Prostate gland (tissue), 2 donors: Measurements from ENCODE around the gene ADARB1. TPM values are rescaled to one million over a fixed set of nuclear protein-coding genes. Genes with fewer than 3 reads are reported as not detected.

Experiments used
- DNase-seq: peaks from one replicate; pipeline ENCODE4 v3.0.0-alpha.2; 2019; ENCODE audit warnings: low spot score
- H3K27ac ChIP-seq, 2 donors: fragments of 200-600 bp; sonication (generic); 2 replicates each; pipeline ENCODE4 v1.5.1; 2017 to 2019
- H3K27me3 ChIP-seq: fragments of 200-600 bp; sonication (generic); replicated peaks from 2 replicates; pipeline ENCODE4 v1.5.1; 2019; ENCODE audit not compliant: insufficient read depth
- H3K36me3 ChIP-seq, 2 donors: fragments of 200-600 bp; sonication (generic); 1 replicate in 1 of 2; 2 replicates in 1 of 2; pipeline versions ENCODE4 v1.5.1 to v1.8.1; 2017 to 2019
- H3K4me1 ChIP-seq: fragments of 200-600 bp; sonication (generic); replicated peaks from 2 replicates; pipeline ENCODE4 v1.5.1; 2019
- H3K4me3 ChIP-seq, 2 donors: fragments of 200-600 bp; sonication (generic); 2 replicates each; pipeline ENCODE4 v1.5.1; 2017 to 2019
- H3K9me3 ChIP-seq: fragments of 200-600 bp; sonication (generic); 2 replicates; pipeline ENCODE4 v1.5.1; 2017
- POLR2A ChIP-seq: fragments of 450-650 bp; IDR thresholded peaks from one replicate; pipeline ENCODE4 v1.6.1; 2016; ENCODE audit warnings: antibody characterized with exemption, mild to moderate bottlenecking
- POLR2AphosphoS5 ChIP-seq: sonication (generic); formaldehyde crosslinking; IDR thresholded peaks from one replicate; pipeline ENCODE4 v1.6.1; 2017; ENCODE audit warnings: antibody characterized with exemption
- WGBS: methylation state at CpG from one replicate; pipeline ENCODE4 v1.1.5; 2018; 5-methylcytosine and 5-hydroxymethylcytosine counted together
- intact Hi-C: fragments of 100-400 bp; cut with DNase I; formaldehyde crosslinking; loops from one replicate; pipeline ENCODE4 v1.14.2; 2022
- total RNA-seq, 2 donors: library from RNA; depleted of rRNA; stranded (reverse); fragments of >200 nt; gene quantifications; one replicate each; pipeline ENCODE4 v1.1.0, GENCODE V29; 2016
- TF ChIP-seq, protein P1 (sequence below), 4 experiments: fragments of 200-600 bp in 2 of 4; fragments of 450-650 bp in 2 of 4; sonication (generic) in 2 of 4; IDR thresholded peaks; 1 replicate in 3 of 4; 2 replicates in 1 of 4; pipeline ENCODE4 v1.5.1; 2016 to 2019; ENCODE audit warnings: antibody characterized with exemption in 4 of 4, mild to moderate bottlenecking in 2 of 4, moderate library complexity in 2 of 4

The ADARB1 gene
- total RNA-seq, 2 donors from 2014 or later, result 21.0 to 30.9 TPM

DNA sequence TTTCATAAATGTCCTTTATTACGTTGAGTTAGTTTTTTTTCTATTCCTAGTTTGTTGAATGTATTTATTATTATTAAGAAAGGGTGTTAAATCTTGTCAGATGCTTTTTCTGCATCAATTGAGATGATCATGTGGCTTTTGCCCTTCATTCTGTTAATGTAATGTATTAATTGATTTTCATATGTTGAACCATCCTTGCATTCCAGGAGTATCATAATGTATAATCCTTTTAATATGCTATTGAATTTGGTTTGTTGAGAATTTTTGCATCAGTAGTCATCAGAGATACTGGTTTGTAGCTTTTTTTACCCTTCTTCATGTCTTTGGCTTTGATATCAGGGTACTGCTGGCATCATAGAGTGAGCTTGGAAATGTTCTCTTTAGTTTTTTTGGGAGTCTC is 113.3 kb downstream of the ADARB1 start:
- no peak overlapping the region for H3K27ac ChIP-seq
- no peaks in the 10 kb centered on the region for H3K27me3 ChIP-seq
- intact Hi-C loops, result no loop called here
- 97% methylated on average over 1 of the region's 1 CpG for WGBS
- no peaks in the 10 kb centered on the region for H3K4me1 ChIP-seq
- no peak for DNase-seq
- TF ChIP-seq POLR2AphosphoS5 (no peak), POLR2A (no peak)
- TF ChIP-seq, protein P1, sequence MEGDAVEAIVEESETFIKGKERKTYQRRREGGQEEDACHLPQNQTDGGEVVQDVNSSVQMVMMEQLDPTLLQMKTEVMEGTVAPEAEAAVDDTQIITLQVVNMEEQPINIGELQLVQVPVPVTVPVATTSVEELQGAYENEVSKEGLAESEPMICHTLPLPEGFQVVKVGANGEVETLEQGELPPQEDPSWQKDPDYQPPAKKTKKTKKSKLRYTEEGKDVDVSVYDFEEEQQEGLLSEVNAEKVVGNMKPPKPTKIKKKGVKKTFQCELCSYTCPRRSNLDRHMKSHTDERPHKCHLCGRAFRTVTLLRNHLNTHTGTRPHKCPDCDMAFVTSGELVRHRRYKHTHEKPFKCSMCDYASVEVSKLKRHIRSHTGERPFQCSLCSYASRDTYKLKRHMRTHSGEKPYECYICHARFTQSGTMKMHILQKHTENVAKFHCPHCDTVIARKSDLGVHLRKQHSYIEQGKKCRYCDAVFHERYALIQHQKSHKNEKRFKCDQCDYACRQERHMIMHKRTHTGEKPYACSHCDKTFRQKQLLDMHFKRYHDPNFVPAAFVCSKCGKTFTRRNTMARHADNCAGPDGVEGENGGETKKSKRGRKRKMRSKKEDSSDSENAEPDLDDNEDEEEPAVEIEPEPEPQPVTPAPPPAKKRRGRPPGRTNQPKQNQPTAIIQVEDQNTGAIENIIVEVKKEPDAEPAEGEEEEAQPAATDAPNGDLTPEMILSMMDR (IDR thresholded peaks at IDR 0.05), result no peak
- H3K4me3 ChIP-seq, result no peak overlapping the region
- no peaks in the 10 kb centered on the region for H3K9me3 ChIP-seq
- H3K36me3 ChIP-seq, result no peaks in the 10 kb centered on the region

DNA sequence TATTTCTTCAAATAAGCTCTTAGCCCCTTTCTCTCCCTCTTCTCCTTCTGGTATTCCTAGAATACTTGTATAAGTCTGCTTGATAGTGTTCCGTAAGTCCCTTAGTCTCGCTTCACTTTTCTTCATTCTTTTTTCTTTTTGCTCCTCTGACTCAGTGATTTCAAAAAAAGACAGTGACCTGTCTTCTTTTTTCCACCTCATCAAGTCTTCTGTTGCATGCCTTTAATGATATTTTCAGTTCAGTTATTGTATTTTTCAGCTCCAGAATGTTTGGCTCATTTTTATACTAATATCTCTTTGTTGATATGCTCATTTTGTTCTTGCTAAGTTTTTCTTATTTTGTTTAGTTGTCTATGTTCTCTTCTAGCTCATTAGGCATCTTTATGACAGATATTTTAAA is 115.6 kb downstream of the ADARB1 start:
- intact Hi-C loops, result no loop called here
- no peaks in the 10 kb centered on the region for H3K4me1 ChIP-seq
- DNase-seq, result no peak
- H3K27ac ChIP-seq, result no peak overlapping the region
- TF ChIP-seq POLR2A (no peak), POLR2AphosphoS5 (no peak)
- TF ChIP-seq, protein P1 (IDR thresholded peaks at IDR 0.05), result no peak
- WGBS, result 95% methylated on average over 2 of the region's 2 CpGs
- H3K27me3 ChIP-seq, result no peaks in the 10 kb centered on the region
- H3K36me3 ChIP-seq, result no peaks in the 10 kb centered on the region
- no peak overlapping the region for H3K4me3 ChIP-seq
- H3K9me3 ChIP-seq, result no peaks in the 10 kb centered on the region

DNA sequence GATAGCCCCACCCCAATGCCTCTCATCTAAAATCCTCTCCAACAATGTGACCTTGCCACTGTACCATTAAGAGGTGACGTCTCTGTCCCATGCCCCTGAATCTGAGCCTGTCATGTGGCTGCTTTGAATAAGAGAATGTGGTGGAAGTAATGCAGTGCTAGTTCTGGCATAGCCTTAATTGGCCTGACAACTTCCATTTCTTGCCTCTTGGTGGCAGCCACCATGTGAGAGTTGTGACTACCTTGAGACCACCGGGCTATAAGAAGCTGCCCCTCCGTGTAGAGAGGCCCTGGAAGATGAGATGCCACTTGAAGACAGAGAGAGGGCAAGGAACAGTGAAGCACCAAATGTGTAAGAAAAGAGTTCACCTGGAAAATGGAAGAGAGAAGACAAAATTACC is 118.0 kb downstream of the ADARB1 start:
- Histone ChIP-seq H3K36me3 (no peaks in the 10 kb centered on the region), H3K4me3 (no peak overlapping the region), H3K27me3 (no peaks in the 10 kb centered on the region), H3K4me1 (no peaks in the 10 kb centered on the region), H3K9me3 (no peaks in the 10 kb centered on the region), H3K27ac (no peak overlapping the region)
- DNase-seq, result no peak
- TF ChIP-seq, protein P1 (IDR thresholded peaks at IDR 0.05), result no peak
- TF ChIP-seq POLR2A (no peak), POLR2AphosphoS5 (no peak)
- intact Hi-C loops, result no loop called here
- WGBS, result 75% methylated on average over 3 of the region's 3 CpGs

DNA sequence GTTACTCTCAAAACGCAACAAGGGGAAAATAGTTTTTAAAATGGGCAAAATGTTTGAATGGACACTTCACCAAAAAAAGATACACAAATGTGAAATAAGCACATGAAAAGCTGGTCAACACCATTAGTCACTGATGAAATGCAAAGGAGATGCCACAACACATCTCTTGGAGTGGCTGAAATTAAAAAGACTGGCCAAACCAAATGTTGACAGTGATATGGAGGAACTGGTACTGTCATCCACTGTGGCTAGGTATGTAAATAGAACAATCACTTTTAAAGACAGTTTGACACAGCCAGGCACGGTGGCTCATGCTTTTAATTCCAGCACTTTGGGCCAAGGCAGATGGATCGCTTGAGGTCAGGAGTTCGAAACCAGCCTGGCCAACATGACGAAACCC is 122.2 kb downstream of the ADARB1 start:
- intact Hi-C loops, result no loop called here
- TF ChIP-seq POLR2AphosphoS5, result peak; percentile 29
- TF ChIP-seq, protein P1 (IDR thresholded peaks at IDR 0.05), result no peak
- TF ChIP-seq POLR2A, result no peak
- no peaks in the 10 kb centered on the region for H3K27me3 ChIP-seq
- no peak overlapping the region for H3K27ac ChIP-seq
- no peaks in the 10 kb centered on the region for H3K36me3 ChIP-seq
- DNase-seq, result no peak
- H3K4me1 ChIP-seq, result no peaks in the 10 kb centered on the region
- no peak overlapping the region for H3K4me3 ChIP-seq
- no peaks in the 10 kb centered on the region for H3K9me3 ChIP-seq
- WGBS, result 87% methylated on average over 5 of the region's 5 CpGs

DNA sequence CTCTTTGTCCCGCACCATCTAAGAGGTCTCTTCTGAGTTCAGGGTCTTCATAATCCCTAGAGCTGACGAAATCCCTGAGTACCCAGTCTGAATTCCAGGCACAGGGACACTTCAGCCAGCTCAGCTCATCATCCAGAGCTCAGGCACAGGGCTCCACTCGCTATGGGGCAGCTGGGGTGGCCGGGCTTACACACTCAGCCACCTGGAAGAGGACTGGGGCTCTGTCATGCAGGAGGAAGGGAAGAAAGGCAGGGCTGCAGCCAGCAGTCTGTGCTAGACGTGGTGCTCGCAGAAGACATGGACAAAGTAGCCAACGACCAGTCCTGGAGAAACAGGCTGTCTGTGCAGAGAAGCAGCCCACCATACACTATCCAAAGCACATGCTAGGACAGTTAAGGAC is 124.8 kb downstream of the ADARB1 start:
- H3K36me3 ChIP-seq, result no peaks in the 10 kb centered on the region
- no peak overlapping the region for H3K27ac ChIP-seq
- 91% methylated on average over 7 of the region's 7 CpGs for WGBS
- no peak overlapping the region for H3K4me3 ChIP-seq
- intact Hi-C loops, result no loop called here
- TF ChIP-seq POLR2AphosphoS5, result no peak
- no peak for TF ChIP-seq POLR2A
- TF ChIP-seq, protein P1 (IDR thresholded peaks at IDR 0.05), result no peak
- no peaks in the 10 kb centered on the region for H3K27me3 ChIP-seq
- DNase-seq, result no peak
- H3K4me1 ChIP-seq, result no peaks in the 10 kb centered on the region
- H3K9me3 ChIP-seq, result no peaks in the 10 kb centered on the region
